Endothelial cell of umbilical vein (primary cell): ENCODE data around the gene MESD. TPM values are rescaled to one million over a fixed set of nuclear protein-coding genes. Genes with fewer than 3 reads are reported as not detected.

Experiments
- BruUV-seq: library from RNA; stranded (reverse); fragments of 400-500 nt; replicated peaks from 2 replicates; lab custom pipeline; 2021; lab: Mats Ljungman, UMichigan
- CTCF ChIA-PET: fragments of 300-600, 350-600 bp; sonication (Branson Sonifier 250); formaldehyde crosslinking; loops from one replicate; lab custom pipeline; 2021; ENCODE audit warnings: antibody characterized with exemption, inconsistent platforms; lab: Charles Lee
- POLR2A ChIA-PET: fragments of 300-600, 350-600 bp; sonication (Branson Sonifier 250); formaldehyde crosslinking; loops from one replicate; lab custom pipeline; 2021; ENCODE audit warnings: antibody characterized with exemption, inconsistent platforms; lab: Charles Lee
- DNase-seq: peaks from one replicate; pipeline ENCODE4 v3.0.0-alpha.2; 2011; ENCODE audit warnings: low read depth, low spot score
- FAIRE-seq: peaks from 2 replicates; lab custom pipeline; 2011; peaks lifted over from hg19 to GRCh38; lab: Jason Lieb, UNC
- H2AFZ ChIP-seq: 2 replicates; pipeline ENCODE4 v1.6.0; 2012; ENCODE audit warnings: low read depth, low read length, control low read depth, inconsistent platforms
- H3K27ac ChIP-seq: 2 replicates; pipeline ENCODE4 v1.5.1; 2011; ENCODE audit warnings: low read depth, mild to moderate bottlenecking, control low read depth, low read length, moderate library complexity; ENCODE audit not compliant: insufficient read depth
- H3K27me3 ChIP-seq, 2 experiments: 2 replicates each; pipeline versions ENCODE4 v1.6.0 to v1.6.1; 2011; ENCODE audit warnings: low read length in 2 of 2, mixed read lengths in 1 of 2; ENCODE audit not compliant: control insufficient read depth in 2 of 2, insufficient read depth in 2 of 2
- H3K36me3 ChIP-seq, 2 experiments: 2 replicates in 1 of 2; 3 replicates in 1 of 2; pipeline ENCODE4 v1.5.1; 2011; ENCODE audit warnings: low read length in 2 of 2, mild to moderate bottlenecking in 1 of 2, moderate library complexity in 1 of 2; ENCODE audit not compliant: control insufficient read depth in 2 of 2, insufficient read depth in 2 of 2; ENCODE audit errors: extremely low read depth in 1 of 2
- H3K4me1 ChIP-seq: 3 replicates; pipeline ENCODE4 v1.5.1; 2011; ENCODE audit warnings: mild to moderate bottlenecking, low read length; ENCODE audit not compliant: control insufficient read depth, insufficient read depth; ENCODE audit errors: extremely low read depth
- H3K4me2 ChIP-seq: 2 replicates; pipeline ENCODE4 v1.6.1; 2011; ENCODE audit warnings: low read length, control low read depth, mixed read lengths; ENCODE audit not compliant: insufficient read depth
- H3K4me3 ChIP-seq, 3 experiments: fragments of 200-600 bp in 1 of 3; sonication (generic), shearing (Covaris generic) in 1 of 3; replicated peaks in 1 of 3; 2 replicates each; pipeline ENCODE4 v1.5.1; 2011 to 2016; ENCODE audit warnings: control low read depth in 3 of 3, low read length in 3 of 3, mild to moderate bottlenecking in 2 of 3, inconsistent platforms in 1 of 3, low read depth in 1 of 3, moderate library complexity in 1 of 3; ENCODE audit not compliant: insufficient read depth in 1 of 3
- H3K79me2 ChIP-seq: 2 replicates; pipeline ENCODE4 v1.6.0; 2012; ENCODE audit warnings: low read length, inconsistent platforms; ENCODE audit not compliant: control insufficient read depth, insufficient read depth
- H3K9ac ChIP-seq: replicated peaks from 2 replicates; pipeline ENCODE3; 2011; ENCODE audit warnings: low read length, control low read depth; ENCODE audit not compliant: insufficient read depth; ENCODE audit errors: extremely low read depth
- H3K9me1 ChIP-seq: replicated peaks from 3 replicates; pipeline ENCODE4 v1.6.0; 2011; ENCODE audit warnings: mild to moderate bottlenecking, low read length; ENCODE audit not compliant: control insufficient read depth, insufficient read depth; ENCODE audit errors: extremely low read depth
- H3K9me3 ChIP-seq: replicated peaks from 2 replicates; pipeline ENCODE4 v1.5.1; 2012; ENCODE audit warnings: low read length, inconsistent platforms; ENCODE audit not compliant: control insufficient read depth, insufficient read depth
- H4K20me1 ChIP-seq: replicated peaks from 2 replicates; pipeline ENCODE3; 2011; ENCODE audit warnings: mild to moderate bottlenecking, low read length; ENCODE audit not compliant: control insufficient read depth, insufficient read depth; ENCODE audit errors: extremely low read depth
- FOS ChIP-seq: IDR thresholded peaks from 2 replicates; pipeline ENCODE4 v1.6.1; 2011; ENCODE audit warnings: mild to moderate bottlenecking, low read length, moderate library complexity, borderline replicate concordance; ENCODE audit not compliant: insufficient read depth
- GATA2 ChIP-seq: IDR thresholded peaks from 2 replicates; pipeline ENCODE4 v1.7.0; 2011; ENCODE audit warnings: low read depth, mild to moderate bottlenecking, moderate library complexity, mixed read lengths, low read length; ENCODE audit not compliant: insufficient read length, insufficient read depth
- MAX ChIP-seq: IDR thresholded peaks from 2 replicates; pipeline ENCODE4 v1.6.1; 2011; ENCODE audit not compliant: insufficient read depth, insufficient read length
- POLR2A ChIP-seq: IDR thresholded peaks from 2 replicates; pipeline ENCODE4 v1.6.1; 2012; ENCODE audit warnings: low read depth, mild to moderate bottlenecking, control low read depth, low read length
- POLR2AphosphoS5 ChIP-seq: IDR thresholded peaks from 2 replicates; pipeline ENCODE4 v1.6.1; 2012; ENCODE audit warnings: low read depth, mild to moderate bottlenecking, control low read depth, low read length, moderate library complexity; ENCODE audit not compliant: insufficient read depth
- dilution Hi-C: fragments of 300-500 bp; cut with MboI; formaldehyde crosslinking; loops from one replicate; pipeline ENCODE4 v1.15.0; 2019; ENCODE audit warnings: low sequenced_read_pairs; ENCODE audit not compliant: extremely low pct_ligation_motif_present
- intact Hi-C: fragments of 100-400 bp; cut with micrococcal nuclease; formaldehyde crosslinking; loops from one replicate; pipeline ENCODE4 v1.10.0; 2022
- polyA plus RNA-seq, 4 experiments: library from polyadenylated mRNA; depleted of rRNA in 3 of 4; stranded (reverse) in 3 of 4; unstranded in 1 of 4; fragments of >200 nt; gene quantifications; 2 replicates each; pipeline versions ENCODE4 v1.2.1 to v1.2.3, GENCODE V29; 2011 to 2012; ENCODE audit warnings: missing spikeins in 1 of 4
- total RNA-seq: library from RNA; stranded (reverse); gene quantifications from 2 replicates; pipeline ENCODE4 v1.2.3, GENCODE V29; 2021

The MESD gene
- total and polyA plus RNA-seq, 2 donors (not counting 3 experiments of a cell fraction or from before 2014, with no cell fraction given): 12.8 to 30.5 TPM

DNA sequence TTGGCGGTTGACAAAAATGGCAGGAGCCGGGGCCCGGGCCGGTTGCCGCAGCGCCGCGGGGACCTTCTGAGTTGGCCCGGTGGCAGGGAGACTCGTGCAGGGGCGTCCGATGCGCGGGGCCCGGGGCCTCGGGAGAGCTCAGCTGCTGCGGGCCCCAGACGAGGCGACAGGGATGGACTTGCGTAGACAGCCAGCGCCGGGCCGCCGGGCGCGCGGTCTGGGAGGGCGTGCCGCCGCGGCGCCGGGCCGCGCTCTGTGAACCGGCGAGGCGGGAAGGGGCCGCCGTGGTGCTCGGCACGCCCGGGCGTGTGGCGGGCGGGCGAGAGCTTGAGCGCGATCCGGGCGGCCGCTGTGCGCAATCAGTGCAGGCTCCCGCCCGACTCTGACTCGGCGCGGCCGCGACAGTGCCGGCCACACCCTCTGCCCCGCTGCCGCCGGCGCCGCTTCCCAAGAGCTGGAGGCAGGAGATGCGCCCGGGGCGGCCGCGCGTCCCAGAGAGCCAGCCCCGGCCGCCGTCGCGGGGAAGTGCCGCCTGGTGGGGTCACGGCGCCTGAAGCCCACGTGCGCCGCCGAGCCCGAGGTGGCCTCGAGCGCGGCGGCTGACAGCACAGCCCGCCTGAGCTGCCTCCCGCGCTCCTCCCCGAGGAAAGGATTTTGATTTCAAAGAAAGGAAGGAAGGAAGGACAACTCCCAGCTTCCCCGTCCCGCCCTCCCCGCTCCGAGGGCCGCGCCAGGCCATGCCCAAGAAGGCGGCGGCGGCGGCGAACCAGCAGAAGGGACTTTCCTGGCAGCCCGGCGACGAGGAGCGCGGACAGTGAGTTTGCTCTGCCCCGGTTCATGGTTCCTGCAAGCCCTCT lies 11.8 kb upstream of the MESD start:
- H4K20me1 ChIP-seq: peaks cover 4% of the 10 kb centered on the region
- H3K27me3 ChIP-seq: no peaks in the 10 kb centered on the region
- peak; percentile 55 for DNase-seq
- no TSS peak for BruUV-seq
- FAIRE-seq: no peak
- no peak overlapping the region for H2AFZ ChIP-seq
- H3K4me3 ChIP-seq: peak overlapping the region; percentile 73 to 87 (median 75)
- dilution Hi-C loops: no loop called here
- peak overlapping the region; percentile 85 for H3K27ac ChIP-seq
- intact Hi-C loops: loop anchor here (1.0 to 10.0 kb wide), 2 partner anchors 28 to 1043 kb away; partner anchors contain the start of gene MEX3B
- peaks cover 57% of the 10 kb centered on the region for H3K79me2 ChIP-seq
- POLR2A ChIA-PET: interaction anchor here (0.8 to 2.7 kb wide), 8 partner anchors 10 to 105 kb away, joined by 3 to 16 read pairs (median 5); no protein-coding TSS in a partner anchor
- H3K4me2 ChIP-seq: peak overlapping the region; percentile 82
- H3K9me1 ChIP-seq: no peaks in the 10 kb centered on the region
- no peaks in the 10 kb centered on the region for H3K9me3 ChIP-seq
- H3K9ac ChIP-seq: peak overlapping the region; percentile 96
- CTCF ChIA-PET: interaction anchor here (0.9 to 8.6 kb wide), 15 partner anchors 9 to 265 kb away, joined by 3 to 114 read pairs (median 6); no protein-coding TSS in a partner anchor
- TF ChIP-seq FOS (no peak), POLR2AphosphoS5 (peak; percentile 38), MAX (peak; percentile 50), POLR2A (peak; percentile 48), GATA2 (no peak)
- H3K36me3 ChIP-seq: peaks cover 0 to 4% of the 10 kb centered on the region in 2 experiments
- peaks cover 35% of the 10 kb centered on the region for H3K4me1 ChIP-seq
